Measurements from ENCODE around the gene RPL11. TPM values are rescaled to one million over a fixed set of nuclear protein-coding genes. Genes with fewer than 3 reads are reported as not detected.

RPL11 gene
- total RNA-seq, 1 donor: 592 TPM

GRCh38 chr1:23743287-23744152 is 51.9 kb downstream of the RPL11 start, which contains the start of gene ELOA:
TSS of gene ELOA (plus strand) at chr1:23743471. CDS start at chr1:23743504, 33 bp downstream.
- H3K4me3 ChIP-seq (ENCODE audit: low read depth, low read length): peak within 1 kb of the TSS; percentile 85
- peak; percentile 62 for DNase-seq (ENCODE audit: low read depth)
- TF ChIP-seq, protein P1, sequence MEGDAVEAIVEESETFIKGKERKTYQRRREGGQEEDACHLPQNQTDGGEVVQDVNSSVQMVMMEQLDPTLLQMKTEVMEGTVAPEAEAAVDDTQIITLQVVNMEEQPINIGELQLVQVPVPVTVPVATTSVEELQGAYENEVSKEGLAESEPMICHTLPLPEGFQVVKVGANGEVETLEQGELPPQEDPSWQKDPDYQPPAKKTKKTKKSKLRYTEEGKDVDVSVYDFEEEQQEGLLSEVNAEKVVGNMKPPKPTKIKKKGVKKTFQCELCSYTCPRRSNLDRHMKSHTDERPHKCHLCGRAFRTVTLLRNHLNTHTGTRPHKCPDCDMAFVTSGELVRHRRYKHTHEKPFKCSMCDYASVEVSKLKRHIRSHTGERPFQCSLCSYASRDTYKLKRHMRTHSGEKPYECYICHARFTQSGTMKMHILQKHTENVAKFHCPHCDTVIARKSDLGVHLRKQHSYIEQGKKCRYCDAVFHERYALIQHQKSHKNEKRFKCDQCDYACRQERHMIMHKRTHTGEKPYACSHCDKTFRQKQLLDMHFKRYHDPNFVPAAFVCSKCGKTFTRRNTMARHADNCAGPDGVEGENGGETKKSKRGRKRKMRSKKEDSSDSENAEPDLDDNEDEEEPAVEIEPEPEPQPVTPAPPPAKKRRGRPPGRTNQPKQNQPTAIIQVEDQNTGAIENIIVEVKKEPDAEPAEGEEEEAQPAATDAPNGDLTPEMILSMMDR (IDR thresholded peaks at IDR 0.05; ENCODE audit: insufficient read depth, low read depth, low read length): no peak

GRCh38 chr1:23745515-23745914 is 53.9 kb downstream of the RPL11 start:
- DNase-seq (ENCODE audit: low read depth): peak; percentile 44
- TF ChIP-seq, protein P1 (IDR thresholded peaks at IDR 0.05; ENCODE audit: insufficient read depth, low read depth, low read length): peak; percentile 48
- H3K4me3 ChIP-seq (ENCODE audit: low read depth, low read length): no peak overlapping the region

Other genes starting within 250 kb of the RPL11 start
- gene ASAP3, start 207.6 kb upstream of the RPL11 start, total RNA-seq: 33.5 and 35.0 TPM in 2 replicates
- gene E2F2, start 160.6 kb upstream of the RPL11 start, total RNA-seq: 2.2 and 2.9 TPM in 2 replicates
- 32.4 and 86.3 TPM in 2 replicates for gene ID3, start 132.3 kb upstream of the RPL11 start, total RNA-seq
- gene ELOA, start 51.7 kb downstream of the RPL11 start, total RNA-seq: 30.9 and 46.2 TPM in 2 replicates
- gene PITHD1, start 86.6 kb downstream of the RPL11 start, total RNA-seq: 25.4 and 28.9 TPM in 2 replicates
- 46.7 and 48.8 TPM in 2 replicates for gene LYPLA2, start 99.3 kb downstream of the RPL11 start, total RNA-seq
- gene GALE, start 108.9 kb downstream of the RPL11 start, total RNA-seq: 31.5 and 33.5 TPM in 2 replicates
- 30.3 and 37.1 TPM in 2 replicates for gene HMGCL, start 133.6 kb downstream of the RPL11 start, total RNA-seq
- gene FUCA1, start 176.5 kb downstream of the RPL11 start, total RNA-seq: 4.8 and 7.8 TPM in 2 replicates
- not detected in 2 replicates for gene CNR2, start 221.6 kb downstream of the RPL11 start, total RNA-seq

Measured in fibroblast of villous mesenchyme (primary cell).